Raji (cell line): Measurements from ENCODE around the gene NKIRAS1.

Experiments
- POLR2A ChIP-seq: IDR thresholded peaks from 2 replicates; pipeline ENCODE4 v1.6.1; 2011; ENCODE audit warnings: low read depth, low read length, control low read depth; ENCODE audit not compliant: insufficient read depth

NKIRAS1 gene

GRCh38 chr3:23944861-23945662, 28.3 kb upstream of the NKIRAS1 start, which contains the start of gene NR1D2:
NR1D2 (plus strand) TSS chr3:23945286; CDS start chr3:23945579, 293 bp downstream.
- TF ChIP-seq POLR2A: peak; percentile 35; the same call in 1 of the 2 replicates

GRCh38 chr3:23944007-23944783, 27.4 kb upstream of the NKIRAS1 start:
- no peak for TF ChIP-seq POLR2A

DNA sequence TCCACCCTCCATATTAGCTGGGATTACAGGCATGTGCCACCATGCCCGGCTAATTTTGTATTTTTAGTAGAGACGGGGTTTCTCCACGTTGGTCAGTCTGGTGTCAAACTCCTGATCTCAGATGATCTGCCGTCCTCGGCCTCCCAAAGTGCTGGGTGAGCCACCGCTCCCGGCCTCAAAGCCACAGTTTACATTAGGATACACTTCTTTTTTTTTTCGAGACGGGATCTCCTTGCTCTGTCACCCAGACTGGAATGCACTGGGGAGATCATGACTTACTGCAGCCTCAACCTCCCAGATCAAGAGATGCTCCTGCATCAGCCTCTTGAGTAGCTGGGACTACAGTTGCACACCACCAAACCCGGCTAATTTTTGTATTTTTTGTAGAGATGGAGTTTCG, 25.8 kb upstream of the NKIRAS1 start:
- TF ChIP-seq POLR2A: no peak

DNA sequence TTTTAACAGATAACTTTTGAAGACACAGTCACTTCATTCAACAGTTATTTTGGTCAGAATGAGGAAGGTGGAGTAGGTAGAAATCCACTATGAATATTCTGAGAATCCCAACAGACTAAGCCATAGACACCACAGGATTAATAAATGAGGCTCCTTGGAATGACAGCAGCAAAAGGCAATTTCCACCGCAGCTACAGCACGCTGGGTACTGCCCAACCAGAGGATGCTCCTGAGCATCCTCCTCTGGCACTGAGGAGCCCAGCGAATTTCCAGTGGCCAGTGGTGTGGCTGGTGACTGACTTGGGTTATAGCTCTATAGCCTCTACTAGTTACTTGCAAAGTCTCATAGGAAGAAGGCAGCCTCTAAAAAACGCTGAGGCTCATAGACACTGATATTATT, 24.6 kb upstream of the NKIRAS1 start:
- no peak for TF ChIP-seq POLR2A

DNA sequence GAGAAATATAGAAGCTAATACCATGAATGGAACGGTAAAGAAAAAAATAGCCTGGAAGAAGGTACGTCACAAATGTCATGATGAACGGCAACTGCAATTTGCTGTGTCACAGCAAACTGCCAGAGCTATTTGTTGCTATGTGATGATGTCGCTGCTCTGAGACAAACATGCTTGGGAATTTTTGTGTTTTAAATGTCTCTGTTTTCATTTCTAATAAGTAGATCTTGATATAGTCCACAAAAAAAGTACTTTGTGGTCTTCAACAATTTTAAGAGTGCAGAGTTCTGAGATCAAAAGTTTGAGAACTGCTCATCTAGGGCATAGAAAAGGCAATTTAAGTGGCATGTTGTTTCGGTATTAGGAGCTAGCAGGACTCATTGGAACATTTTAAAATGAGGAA, 24.0 kb upstream of the NKIRAS1 start:
- no peak for TF ChIP-seq POLR2A

GRCh38 chr3:23938688-23939087, 21.9 kb upstream of the NKIRAS1 start:
- no peak for TF ChIP-seq POLR2A

DNA sequence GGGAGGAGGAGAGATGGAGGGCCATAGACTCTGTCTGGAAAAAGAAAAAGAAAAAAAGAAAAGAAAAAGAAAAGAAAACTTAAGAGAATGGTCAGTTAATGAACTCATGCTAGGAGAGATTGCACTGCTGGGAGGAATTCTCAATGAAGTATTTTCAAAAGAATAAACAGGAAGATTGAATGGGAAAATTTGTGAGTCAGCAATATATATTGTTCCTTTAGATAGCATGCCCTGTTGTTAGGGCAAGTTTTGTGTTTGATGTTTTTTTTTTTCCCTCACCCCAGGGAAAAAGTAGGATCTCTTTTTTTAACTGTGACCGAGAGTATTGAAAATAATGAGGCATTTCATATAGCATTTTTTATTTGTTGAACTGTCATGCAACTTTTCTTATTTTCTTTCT, 20.5 kb upstream of the NKIRAS1 start:
- TF ChIP-seq POLR2A: no peak

DNA sequence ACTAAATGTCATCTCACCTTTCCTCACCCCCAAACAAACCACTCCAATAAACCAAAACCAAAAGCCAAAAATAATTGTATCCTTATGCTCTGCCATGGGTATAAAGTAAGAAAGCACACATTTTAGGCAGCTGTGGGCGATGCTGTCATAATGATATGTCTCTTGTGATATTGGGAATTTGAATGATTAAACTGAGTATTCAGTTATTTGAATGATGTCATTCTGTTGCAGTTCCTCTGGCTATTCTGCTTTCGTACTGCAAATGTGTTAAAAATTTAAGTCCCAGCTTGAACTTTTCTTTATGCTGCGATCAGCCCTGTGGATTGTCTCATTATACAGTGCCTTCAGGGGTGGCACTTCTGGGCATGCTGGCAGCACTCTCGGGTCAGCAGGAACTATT, 17.5 kb upstream of the NKIRAS1 start:
- TF ChIP-seq POLR2A: no peak

DNA sequence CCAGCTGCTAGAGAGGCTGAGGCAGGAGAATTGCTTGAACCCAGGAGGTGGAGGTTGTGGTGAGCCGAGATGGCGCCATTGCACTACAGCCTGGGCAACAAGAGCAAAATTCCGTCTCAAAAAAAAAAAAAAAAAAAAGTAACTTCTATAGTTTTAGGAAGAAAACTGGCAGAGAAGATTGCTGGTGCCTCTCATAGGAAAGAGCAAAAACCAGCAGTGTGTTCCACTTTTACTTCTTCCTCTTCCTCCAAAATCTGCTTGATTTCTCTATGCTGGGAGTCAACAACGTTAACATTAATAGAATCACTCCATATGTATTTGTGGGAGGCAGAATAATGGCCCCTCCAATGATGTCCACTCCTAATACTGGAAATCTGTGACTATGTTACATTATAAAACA, 15.8 kb upstream of the NKIRAS1 start:
- TF ChIP-seq POLR2A: no peak

GRCh38 chr3:23931597-23931996, 14.8 kb upstream of the NKIRAS1 start:
- TF ChIP-seq POLR2A: no peak

GRCh38 chr3:23928524-23928923, 11.7 kb upstream of the NKIRAS1 start:
- no peak for TF ChIP-seq POLR2A

DNA sequence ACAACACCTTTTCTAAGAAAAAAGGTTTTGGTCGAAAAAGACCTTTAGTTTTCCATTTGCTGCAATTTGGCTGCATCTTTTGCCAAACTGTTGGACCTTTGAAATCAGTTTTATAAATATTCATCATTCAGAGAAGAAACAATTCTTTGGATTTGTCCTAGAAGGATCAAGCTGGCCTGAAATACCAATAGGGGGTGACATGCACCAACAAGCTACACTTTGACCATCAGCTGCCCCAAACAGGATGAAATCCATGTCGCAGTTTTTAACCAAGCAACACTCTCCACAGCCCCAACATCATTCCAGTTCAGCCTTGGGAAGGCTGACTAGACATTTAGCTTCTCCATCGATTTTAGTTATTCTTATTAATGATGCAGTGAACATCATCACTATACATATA, 9.9 kb upstream of the NKIRAS1 start:
- TF ChIP-seq POLR2A: no peak

DNA sequence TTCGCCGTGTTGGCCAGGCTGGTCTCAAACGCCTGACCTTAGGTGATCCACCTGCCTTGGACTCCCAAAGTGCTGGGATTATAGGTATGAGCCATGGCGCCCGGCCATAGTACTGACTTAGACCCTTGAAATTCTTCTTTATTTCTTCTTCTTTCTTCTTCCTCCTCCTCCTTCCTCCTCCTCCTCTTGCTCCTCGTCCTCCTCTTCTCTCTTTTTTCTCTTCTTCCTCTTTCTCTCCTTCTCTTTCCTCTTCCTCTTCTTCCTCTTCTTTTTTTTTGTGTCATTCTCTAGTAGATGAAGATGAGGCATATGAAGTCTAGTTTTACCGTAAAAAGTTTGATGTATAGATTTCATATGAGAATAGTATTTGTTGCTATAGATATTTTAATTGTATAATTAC, 9.5 kb upstream of the NKIRAS1 start:
- no peak for TF ChIP-seq POLR2A

GRCh38 chr3:23923786-23924185, 7.0 kb upstream of the NKIRAS1 start:
- no peak for TF ChIP-seq POLR2A

- peak; percentile 37; the same call in 1 of the 2 replicates for TF ChIP-seq POLR2A
Measured at GRCh38 chr3:23921052-23921511, 4.3 kb upstream of the NKIRAS1 start.

GRCh38 chr3:23920151-23920655, 3.4 kb upstream of the NKIRAS1 start:
- TF ChIP-seq POLR2A: 0 out of 2 replicates have a peak, but pooled peaks have one; percentile 24

- no peak for TF ChIP-seq POLR2A
Measured at GRCh38 chr3:23919628-23920027, 2.8 kb upstream of the NKIRAS1 start.
